Measurements from ENCODE around the gene EEIG1. TPM values are rescaled to one million over a fixed set of nuclear protein-coding genes. Genes with fewer than 3 reads are reported as not detected.

The EEIG1 gene
- total RNA-seq, 1 experiment from 2014 or later: 3.5 TPM

Other genes with a start within 250 kb of the EEIG1 start
- 5.3 and 11.4 TPM in 2 replicates for gene TOR2A, start 245.7 kb downstream of the EEIG1 start, total RNA-seq (2014; rRNA removed; shearing (Covaris generic))
- not detected in 2 replicates for gene SH2D3C, start 202.3 kb downstream of the EEIG1 start, total RNA-seq (2014; rRNA removed; shearing (Covaris generic))
- 16.8 and 21.4 TPM in 2 replicates for gene CDK9, start 195.0 kb downstream of the EEIG1 start, total RNA-seq (2014; rRNA removed; shearing (Covaris generic))
- 49.0 and 70.0 TPM in 2 replicates for gene FPGS, start 178.1 kb downstream of the EEIG1 start, total RNA-seq (2014; rRNA removed; shearing (Covaris generic))
- 6.8 and 8.7 TPM in 2 replicates for gene ENG, start 126.3 kb downstream of the EEIG1 start, total RNA-seq (2014; rRNA removed; shearing (Covaris generic))
- 32.6 and 32.7 TPM in 2 replicates for gene AK1, start 103.3 kb downstream of the EEIG1 start, total RNA-seq (2014; rRNA removed; shearing (Covaris generic))
- 37.0 and 42.9 TPM in 2 replicates for gene ST6GALNAC6, start 81.4 kb downstream of the EEIG1 start, total RNA-seq (2014; rRNA removed; shearing (Covaris generic))
- 26.5 and 43.5 TPM in 2 replicates for gene ST6GALNAC4, start 63.9 kb downstream of the EEIG1 start, total RNA-seq (2014; rRNA removed; shearing (Covaris generic))
- gene PIP5KL1, start 50.2 kb downstream of the EEIG1 start, total RNA-seq (2014; rRNA removed; shearing (Covaris generic)): 1.6 and 18.4 TPM in 2 replicates
- gene DPM2, start 43.1 kb downstream of the EEIG1 start, total RNA-seq (2014; rRNA removed; shearing (Covaris generic)): 20.4 and 24.5 TPM in 2 replicates
- gene NAIF1, start 86.3 kb upstream of the EEIG1 start, total RNA-seq (2014; rRNA removed; shearing (Covaris generic)): 12.4 and 30.0 TPM in 2 replicates
- gene SLC25A25, start 87.2 kb upstream of the EEIG1 start, total RNA-seq (2014; rRNA removed; shearing (Covaris generic)): 28.7 and 30.8 TPM in 2 replicates
- 37.9 and 41.4 TPM in 2 replicates for gene PTGES2, start 146.7 kb upstream of the EEIG1 start, total RNA-seq (2014; rRNA removed; shearing (Covaris generic))
- gene LCN2, start 168.5 kb upstream of the EEIG1 start, total RNA-seq (2014; rRNA removed; shearing (Covaris generic)): not detected in 2 replicates
- gene BBLN, start 179.3 kb upstream of the EEIG1 start, total RNA-seq (2014; rRNA removed; shearing (Covaris generic)): 96.6 and 112 TPM in 2 replicates
- 38.2 and 38.8 TPM in 2 replicates for gene CIZ1, start 210.6 kb upstream of the EEIG1 start, total RNA-seq (2014; rRNA removed; shearing (Covaris generic))
- 2.2 and 2.5 TPM in 2 replicates for gene DNM1, start 222.4 kb upstream of the EEIG1 start, total RNA-seq (2014; rRNA removed; shearing (Covaris generic))